GM12873 (cell line): ENCODE measurements around the gene EIF2B5.

Experiments used
- TF ChIP-seq, protein P1 (sequence below): IDR thresholded peaks from 2 replicates; pipeline ENCODE4 v1.5.1; 2012; ENCODE audit warnings: low read depth, mild to moderate bottlenecking, moderate library complexity, low read length, control low read depth; ENCODE audit not compliant: insufficient read depth; ENCODE audit errors: missing control alignments

EIF2B5 gene

GRCh38 chr3:184189421-184189820 is 54.3 kb downstream of the EIF2B5 start:
- TF ChIP-seq, protein P1, sequence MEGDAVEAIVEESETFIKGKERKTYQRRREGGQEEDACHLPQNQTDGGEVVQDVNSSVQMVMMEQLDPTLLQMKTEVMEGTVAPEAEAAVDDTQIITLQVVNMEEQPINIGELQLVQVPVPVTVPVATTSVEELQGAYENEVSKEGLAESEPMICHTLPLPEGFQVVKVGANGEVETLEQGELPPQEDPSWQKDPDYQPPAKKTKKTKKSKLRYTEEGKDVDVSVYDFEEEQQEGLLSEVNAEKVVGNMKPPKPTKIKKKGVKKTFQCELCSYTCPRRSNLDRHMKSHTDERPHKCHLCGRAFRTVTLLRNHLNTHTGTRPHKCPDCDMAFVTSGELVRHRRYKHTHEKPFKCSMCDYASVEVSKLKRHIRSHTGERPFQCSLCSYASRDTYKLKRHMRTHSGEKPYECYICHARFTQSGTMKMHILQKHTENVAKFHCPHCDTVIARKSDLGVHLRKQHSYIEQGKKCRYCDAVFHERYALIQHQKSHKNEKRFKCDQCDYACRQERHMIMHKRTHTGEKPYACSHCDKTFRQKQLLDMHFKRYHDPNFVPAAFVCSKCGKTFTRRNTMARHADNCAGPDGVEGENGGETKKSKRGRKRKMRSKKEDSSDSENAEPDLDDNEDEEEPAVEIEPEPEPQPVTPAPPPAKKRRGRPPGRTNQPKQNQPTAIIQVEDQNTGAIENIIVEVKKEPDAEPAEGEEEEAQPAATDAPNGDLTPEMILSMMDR, result no peak

DNA sequence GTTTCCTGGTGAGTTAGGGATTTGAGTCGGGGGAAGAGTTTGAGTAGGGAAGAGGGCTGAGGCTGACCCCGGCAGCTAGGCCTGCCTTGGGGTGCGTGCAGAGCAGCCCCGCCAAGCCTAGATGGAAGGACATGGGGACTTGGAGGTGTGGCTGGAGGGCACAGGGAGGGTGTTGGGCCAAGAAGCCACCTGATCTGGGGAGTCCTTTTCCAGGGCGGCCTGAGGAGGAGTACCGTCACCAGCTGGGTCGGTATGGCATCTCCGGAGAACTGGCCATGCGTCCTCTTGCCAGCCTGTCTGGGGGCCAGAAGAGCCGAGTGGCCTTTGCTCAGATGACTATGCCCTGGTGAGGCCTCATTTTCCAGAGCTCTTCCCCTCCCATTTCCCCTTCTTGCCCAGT is 57.7 kb downstream of the EIF2B5 start:
- TF ChIP-seq, protein P1, result no peak

GRCh38 chr3:184193991-184194539 is 58.9 kb downstream of the EIF2B5 start:
- TF ChIP-seq, protein P1, result no peak
